HG03354 (cell line): ENCODE results near the gene SMARCAD1.

Experiments
- ATAC-seq: cut with Tn5 transposase; IDR thresholded peaks from one replicate; pipeline ENCODE4 v1.9.1; 2021; ENCODE audit warnings: mild to moderate bottlenecking; ENCODE audit not compliant: unreplicated experiment, poor library complexity, severe bottlenecking

SMARCAD1 gene

GRCh38 chr4:94339779-94340178, 132.1 kb downstream of the SMARCAD1 start:
- ATAC-seq = no peak
